Activated CD4-positive, alpha-beta T cell treated with anti-CD3 and anti-CD28 coated beads, Interleukin-2, amount 50 U/mL, for 4 hours (primary cell): Measurements from ENCODE around the gene CD300E.

Source experiments
- DNase-seq, 2 experiments: peaks; one replicate each; pipeline ENCODE4 v3.0.0-alpha.2; 2020

Gene CD300E

DNA sequence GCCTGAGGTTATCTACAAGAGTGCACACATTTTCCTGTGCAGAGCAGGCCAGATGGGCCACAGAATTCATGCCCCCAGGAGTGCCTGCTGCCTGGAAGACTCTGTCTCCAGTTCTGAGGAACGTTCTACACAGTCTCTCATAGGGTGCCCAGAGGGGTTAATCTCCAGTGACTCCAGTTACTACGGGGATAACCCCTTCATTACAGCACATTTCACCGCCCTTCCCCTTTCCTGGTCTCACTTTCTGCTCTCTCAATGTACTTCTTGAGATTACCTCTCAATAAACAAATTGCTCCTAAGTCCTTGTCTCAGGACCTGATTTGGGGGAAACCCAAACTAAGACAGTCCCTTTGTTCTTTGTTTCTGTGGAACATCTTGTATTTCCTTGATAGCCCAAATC lies 62.0 kb downstream of the CD300E start:
- no peak for DNase-seq
